ENCODE results near the gene TEX13C. TPM values are rescaled to one million over a fixed set of nuclear protein-coding genes. Genes with fewer than 3 reads are reported as not detected.

The TEX13C gene
- total and polyA plus RNA-seq, 4 donors, result not detected

- Histone ChIP-seq H3K9ac (ENCODE audit: insufficient read depth in 1 of 2, low read length in 2 of 2) (no peak overlapping the region), H3K27me3 (ENCODE audit: control insufficient read depth in 3 of 3, insufficient read depth in 3 of 3, low read length in 2 of 3) (no peaks in the 10 kb centered on the region), H3K4me1 (ENCODE audit: control insufficient read depth in 5 of 5, insufficient read depth in 5 of 5, low read length in 5 of 5) (no peaks in the 10 kb centered on the region), H3K9me3 (ENCODE audit: control insufficient read depth in 4 of 4, insufficient read depth in 3 of 4, low read length in 3 of 4) (peaks cover 0 to 2% (median 0%) of the 10 kb centered on the region in 4 donors), H3K36me3 (ENCODE audit: control insufficient read depth in 4 of 4, insufficient read depth in 4 of 4, low read length in 4 of 4) (no peaks in the 10 kb centered on the region), H3K27ac (ENCODE audit: low read depth in 1 of 2, low read length in 1 of 2) (no peak overlapping the region), H3K4me3 (no peak overlapping the region)
- WGBS, 2 donors, result 75 to 88% methylated on average over 3 of the region's 3 CpGs
- ATAC-seq (ENCODE audit: insufficient read depth, low FRiP score), result no peak
- no peak for TF ChIP-seq CTCF (IDR thresholded peaks at IDR 0.05; ENCODE audit: control extremely low read depth, extremely low read depth)
- DNase-seq, result no peak
These were observed 6.9 kb downstream of the TEX13C start for GRCh38 chrX:125326599-125326998.

- ATAC-seq (ENCODE audit: insufficient read depth, low FRiP score) (no peak), DNase-seq (no peak)
- no peak overlapping the region for H3K27ac ChIP-seq (ENCODE audit: low read depth in 1 of 2, low read length in 1 of 2)
- no peaks in the 10 kb centered on the region for H3K36me3 ChIP-seq (ENCODE audit: control insufficient read depth in 4 of 4, insufficient read depth in 4 of 4, low read length in 4 of 4)
- TF ChIP-seq CTCF (IDR thresholded peaks at IDR 0.05; ENCODE audit: control extremely low read depth, extremely low read depth), result no peak
- no peak overlapping the region for H3K4me3 ChIP-seq
- no peaks in the 10 kb centered on the region for H3K27me3 ChIP-seq (ENCODE audit: control insufficient read depth in 3 of 3, insufficient read depth in 3 of 3, low read length in 2 of 3)
- no peak overlapping the region for H3K9ac ChIP-seq (ENCODE audit: insufficient read depth in 1 of 2, low read length in 2 of 2)
- no peaks in the 10 kb centered on the region for H3K4me1 ChIP-seq (ENCODE audit: control insufficient read depth in 5 of 5, insufficient read depth in 5 of 5, low read length in 5 of 5)
- peaks cover 0 to 2% (median 0%) of the 10 kb centered on the region in 4 donors for H3K9me3 ChIP-seq (ENCODE audit: control insufficient read depth in 4 of 4, insufficient read depth in 3 of 4, low read length in 3 of 4)
- WGBS, 2 donors, result 85 to 92% methylated on average over 11 to 12 of the region's 12 CpGs
These were observed 8.2 kb downstream of the TEX13C start for GRCh38 chrX:125327891-125328290.

GRCh38 chrX:125333583-125333982, 13.9 kb downstream of the TEX13C start:
- 54 to 61% methylated on average over 2 of the region's 2 CpGs for WGBS, 2 donors
- H3K27ac ChIP-seq (ENCODE audit: low read depth in 1 of 2, low read length in 1 of 2), result no peak overlapping the region

More at GRCh38 chrX:125333583-125333982, 13.9 kb downstream of the TEX13C start:
- Histone ChIP-seq H3K4me3 (no peak overlapping the region), H3K9ac (ENCODE audit: insufficient read depth in 1 of 2, low read length in 2 of 2) (no peak overlapping the region), H3K27me3 (ENCODE audit: control insufficient read depth in 3 of 3, insufficient read depth in 3 of 3, low read length in 2 of 3) (no peaks in the 10 kb centered on the region), H3K4me1 (ENCODE audit: control insufficient read depth in 5 of 5, insufficient read depth in 5 of 5, low read length in 5 of 5) (no peaks in the 10 kb centered on the region), H3K36me3 (ENCODE audit: control insufficient read depth in 4 of 4, insufficient read depth in 4 of 4, low read length in 4 of 4) (no peaks in the 10 kb centered on the region), H3K9me3 (ENCODE audit: control insufficient read depth in 4 of 4, insufficient read depth in 3 of 4, low read length in 3 of 4) (no peaks in the 10 kb centered on the region)
- no peak for ATAC-seq (ENCODE audit: insufficient read depth, low FRiP score)
- no peak for DNase-seq
- no peak for TF ChIP-seq CTCF (IDR thresholded peaks at IDR 0.05; ENCODE audit: control extremely low read depth, extremely low read depth)

Measured in lung (tissue), 12 donors.